HT-29 (cell line): ENCODE data around the gene UGCG. TPM values are rescaled to one million over a fixed set of nuclear protein-coding genes. Genes with fewer than 3 reads are reported as not detected.
"Not testable (repeated sequence)": the region's sequence is repeated elsewhere in the genome, so short reads cannot be mapped to it uniquely, and the experiment has no call there.

Experiments
- DNase-seq: peaks from one replicate; pipeline ENCODE4 v3.0.0-alpha.2; 2015; ENCODE audit warnings: low spot score
- total RNA-seq: library from RNA; depleted of rRNA; stranded (reverse); fragments of >200 nt; shearing (Covaris generic); gene quantifications from 2 replicates; pipeline ENCODE4 v1.2.3, GENCODE V29; 2014; rRNA removed

The UGCG gene
- 23.9 and 38.0 TPM in 2 replicates for total RNA-seq

GRCh38 chr9:111895996-111896941, at the start of gene UGCG:
Gene UGCG, plus strand, starts transcription at chr9:111896814. Its CDS starts 402 bp downstream, at chr9:111897216.
- peak; percentile 92 for DNase-seq

- no peak for DNase-seq
Measured at GRCh38 chr9:111851553-111851952, 45.1 kb upstream of the UGCG start.

- DNase-seq, result no peak
Measured at GRCh38 chr9:111852291-111852690, 44.3 kb upstream of the UGCG start.

GRCh38 chr9:111853450-111853827, 43.2 kb upstream of the UGCG start:
- DNase-seq, result no peak

GRCh38 chr9:111854799-111855198, 41.8 kb upstream of the UGCG start:
- DNase-seq, result no peak

GRCh38 chr9:111857555-111858211, 38.9 kb upstream of the UGCG start:
- peak; percentile 85 for DNase-seq

GRCh38 chr9:111860443-111860842, 36.2 kb upstream of the UGCG start:
- DNase-seq, result no peak

GRCh38 chr9:111863636-111864035, 33.0 kb upstream of the UGCG start:
- no peak for DNase-seq

GRCh38 chr9:111866976-111867375, 29.6 kb upstream of the UGCG start:
- peak; percentile 38 for DNase-seq

GRCh38 chr9:111868475-111868874, 28.1 kb upstream of the UGCG start:
- DNase-seq, result no peak

- no peak for DNase-seq
Measured at GRCh38 chr9:111870774-111871498, 25.7 kb upstream of the UGCG start.

- no peak for DNase-seq
Measured at GRCh38 chr9:111871499-111871855, 25.1 kb upstream of the UGCG start.

GRCh38 chr9:111872886-111873285, 23.7 kb upstream of the UGCG start:
- DNase-seq, result no peak

GRCh38 chr9:111873901-111874300, 22.7 kb upstream of the UGCG start:
- no peak for DNase-seq

GRCh38 chr9:111874500-111874899, 22.1 kb upstream of the UGCG start:
- DNase-seq, result no peak

- DNase-seq, result not testable (repeated sequence)
Measured at GRCh38 chr9:111875291-111875690, 21.3 kb upstream of the UGCG start.

- not testable (repeated sequence) for DNase-seq
Measured at GRCh38 chr9:111875691-111876090, 20.9 kb upstream of the UGCG start.

GRCh38 chr9:111876179-111876578, 20.4 kb upstream of the UGCG start:
- no peak for DNase-seq

- DNase-seq, result no peak
Measured at GRCh38 chr9:111877420-111877819, 19.2 kb upstream of the UGCG start.

GRCh38 chr9:111878946-111879345, 17.7 kb upstream of the UGCG start:
- DNase-seq, result no peak

GRCh38 chr9:111886983-111887718, 9.5 kb upstream of the UGCG start:
- no peak for DNase-seq
